Measurements from ENCODE around the gene IMMP2L. TPM values are rescaled to one million over a fixed set of nuclear protein-coding genes. Genes with fewer than 3 reads are reported as not detected.
A peak's percentile ranks its signal among the peaks of the same experiment; 100 is the strongest.

Gene IMMP2L
- total RNA-seq, 4 donors from 2014 or later = 13.5 to 23.7 (median 18.3) TPM

DNA sequence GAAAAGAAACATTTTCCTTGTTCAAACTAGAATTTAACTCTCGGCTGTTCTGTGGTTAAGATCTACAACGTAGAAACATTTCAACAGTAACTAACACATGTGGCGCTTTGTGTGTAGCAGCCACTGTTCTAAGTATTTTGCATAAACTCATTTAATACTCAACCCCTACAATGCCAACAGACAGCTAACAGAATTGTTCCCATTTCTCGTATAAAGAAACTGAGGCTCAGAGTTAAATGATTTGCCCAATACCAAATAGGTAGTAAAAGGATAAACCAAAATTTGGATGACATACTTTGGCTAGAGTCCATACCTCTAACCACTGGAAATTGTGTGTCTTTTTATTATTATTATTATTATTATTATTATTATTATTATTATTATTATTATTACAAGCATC lies 543.8 kb downstream of the IMMP2L start:
- Histone ChIP-seq H3K36me3 (no peaks in the 10 kb centered on the region), H3K4me3 (no peak overlapping the region), H3K27ac (no peak overlapping the region), H3K9me3 (no peaks in the 10 kb centered on the region), H3K4me1 (peaks cover 0 to 9% (median 2%) of the 10 kb centered on the region in 4 donors), H3K27me3 (no peaks in the 10 kb centered on the region)
- 93 to 98% methylated on average over 4 of the region's 4 CpGs for WGBS, 2 donors
- TF ChIP-seq EP300 (IDR thresholded peaks at IDR 0.05) = no peak
- no peak for TF ChIP-seq POLR2A (IDR thresholded peaks at IDR 0.05)
- TF ChIP-seq, protein P1, sequence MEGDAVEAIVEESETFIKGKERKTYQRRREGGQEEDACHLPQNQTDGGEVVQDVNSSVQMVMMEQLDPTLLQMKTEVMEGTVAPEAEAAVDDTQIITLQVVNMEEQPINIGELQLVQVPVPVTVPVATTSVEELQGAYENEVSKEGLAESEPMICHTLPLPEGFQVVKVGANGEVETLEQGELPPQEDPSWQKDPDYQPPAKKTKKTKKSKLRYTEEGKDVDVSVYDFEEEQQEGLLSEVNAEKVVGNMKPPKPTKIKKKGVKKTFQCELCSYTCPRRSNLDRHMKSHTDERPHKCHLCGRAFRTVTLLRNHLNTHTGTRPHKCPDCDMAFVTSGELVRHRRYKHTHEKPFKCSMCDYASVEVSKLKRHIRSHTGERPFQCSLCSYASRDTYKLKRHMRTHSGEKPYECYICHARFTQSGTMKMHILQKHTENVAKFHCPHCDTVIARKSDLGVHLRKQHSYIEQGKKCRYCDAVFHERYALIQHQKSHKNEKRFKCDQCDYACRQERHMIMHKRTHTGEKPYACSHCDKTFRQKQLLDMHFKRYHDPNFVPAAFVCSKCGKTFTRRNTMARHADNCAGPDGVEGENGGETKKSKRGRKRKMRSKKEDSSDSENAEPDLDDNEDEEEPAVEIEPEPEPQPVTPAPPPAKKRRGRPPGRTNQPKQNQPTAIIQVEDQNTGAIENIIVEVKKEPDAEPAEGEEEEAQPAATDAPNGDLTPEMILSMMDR (IDR thresholded peaks at IDR 0.05) = no peak
- DNase-seq (ENCODE audit: low spot score in 2 of 2) = no peak

DNA sequence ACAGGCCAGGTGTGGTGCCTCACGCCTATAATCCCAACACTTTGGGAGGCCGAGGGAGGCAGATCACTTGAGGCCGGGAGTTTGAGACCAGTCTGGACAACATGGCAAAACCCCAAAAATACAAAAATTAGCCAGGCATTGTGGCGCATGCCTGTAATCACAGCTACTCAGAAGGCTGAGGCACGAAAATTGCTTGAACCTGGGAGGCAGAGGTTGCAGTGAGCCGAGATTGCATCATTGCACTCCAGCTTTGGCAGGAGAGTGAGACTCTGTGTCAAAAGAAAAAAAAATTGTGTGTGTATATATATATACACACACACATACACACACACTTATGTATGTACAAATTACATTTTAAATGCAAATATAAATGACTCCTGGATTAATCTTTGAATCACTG lies 548.2 kb downstream of the IMMP2L start:
- Histone ChIP-seq H3K36me3 (no peaks in the 10 kb centered on the region), H3K27ac (peak overlapping the region in 1 of 4 donors; percentile 16), H3K4me1 (peaks cover 0 to 7% (median 0%) of the 10 kb centered on the region in 4 donors), H3K27me3 (no peaks in the 10 kb centered on the region), H3K4me3 (no peak overlapping the region), H3K9me3 (no peaks in the 10 kb centered on the region)
- 86 to 91% methylated on average over 6 of the region's 6 CpGs for WGBS, 2 donors
- TF ChIP-seq, protein P1 (IDR thresholded peaks at IDR 0.05) = no peak
- no peak for TF ChIP-seq POLR2A (IDR thresholded peaks at IDR 0.05)
- no peak for TF ChIP-seq EP300 (IDR thresholded peaks at IDR 0.05)
- DNase-seq (ENCODE audit: low spot score in 2 of 2) = no peak

DNA sequence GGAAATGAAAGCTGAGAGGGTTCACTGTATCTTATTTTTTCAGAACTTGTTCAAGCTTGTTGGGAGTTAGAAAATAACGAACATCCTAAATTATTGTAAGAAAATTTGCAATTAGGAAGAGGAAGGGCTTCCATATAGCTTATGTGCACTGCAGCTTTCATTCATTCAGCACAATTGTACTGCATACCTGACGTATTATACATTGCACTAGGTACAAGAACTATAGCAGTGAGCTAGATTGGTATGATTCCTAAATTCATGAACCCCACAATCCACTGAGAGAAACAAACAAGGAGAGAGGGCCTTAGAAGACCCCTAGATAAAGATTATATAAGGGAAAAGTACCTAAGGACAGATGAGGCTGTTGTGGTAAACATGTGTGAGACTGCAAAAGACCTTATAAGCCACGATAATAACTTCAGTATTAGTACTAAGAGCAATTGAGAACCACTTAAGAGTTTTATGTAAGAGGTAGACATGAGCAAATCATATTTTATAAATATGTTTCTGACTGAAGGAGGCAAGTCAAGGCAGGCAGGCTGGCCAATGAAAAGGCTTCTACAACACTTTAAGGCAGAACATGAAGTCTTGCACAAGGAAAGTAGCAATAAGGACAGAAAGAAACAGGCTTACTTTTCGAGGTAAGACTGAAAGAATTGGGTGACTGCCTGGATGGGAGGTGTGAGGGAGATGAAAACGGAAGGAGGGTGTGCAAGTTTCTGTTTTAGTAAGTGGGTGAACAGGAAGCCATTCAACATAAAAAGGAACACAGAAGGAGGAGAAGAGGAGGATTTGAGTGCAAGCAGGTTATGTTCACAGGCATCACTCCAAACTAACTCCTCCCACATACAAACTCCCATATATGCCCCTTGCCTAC lies 549.3 kb downstream of the IMMP2L start:
- DNase-seq (ENCODE audit: low spot score in 2 of 2) = no peak
- no peaks in the 10 kb centered on the region for H3K9me3 ChIP-seq
- H3K4me1 ChIP-seq = peaks cover 0 to 6% (median 0%) of the 10 kb centered on the region in 4 donors
- TF ChIP-seq POLR2A (IDR thresholded peaks at IDR 0.05) (no peak), EP300 (IDR thresholded peaks at IDR 0.05) (no peak)
- TF ChIP-seq, protein P1 (IDR thresholded peaks at IDR 0.05) = no peak
- H3K36me3 ChIP-seq = no peaks in the 10 kb centered on the region
- no peaks in the 10 kb centered on the region for H3K27me3 ChIP-seq
- H3K4me3 ChIP-seq = no peak overlapping the region
- no peak overlapping the region for H3K27ac ChIP-seq
- WGBS, 2 donors = 75 to 78% methylated on average over 5 of the region's 5 CpGs

DNA sequence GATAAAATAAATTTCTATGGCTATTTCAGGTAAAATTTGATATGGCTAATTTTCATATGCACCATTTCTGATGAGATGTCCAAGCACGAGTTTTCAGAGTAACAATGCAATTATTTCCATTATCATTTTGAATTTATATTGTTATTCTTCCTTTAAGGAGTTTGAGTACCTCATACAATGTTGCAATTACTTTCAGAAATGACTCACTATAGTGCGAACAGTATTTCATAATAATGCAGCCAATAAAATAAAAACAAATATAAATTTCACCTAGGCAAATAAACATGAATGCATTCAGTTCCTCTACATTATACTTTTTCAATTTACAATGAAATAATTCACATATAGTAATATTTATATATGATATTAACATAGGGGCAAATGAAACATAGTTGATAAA lies 550.1 kb downstream of the IMMP2L start:
- Histone ChIP-seq H3K4me1 (peaks cover 0 to 6% (median 0%) of the 10 kb centered on the region in 4 donors), H3K27me3 (no peaks in the 10 kb centered on the region), H3K36me3 (no peaks in the 10 kb centered on the region), H3K27ac (no peak overlapping the region), H3K4me3 (no peak overlapping the region), H3K9me3 (no peaks in the 10 kb centered on the region)
- 81 to 87% methylated on average over 2 of the region's 2 CpGs for WGBS, 2 donors
- no peak for TF ChIP-seq EP300 (IDR thresholded peaks at IDR 0.05)
- no peak for TF ChIP-seq POLR2A (IDR thresholded peaks at IDR 0.05)
- TF ChIP-seq, protein P1 (IDR thresholded peaks at IDR 0.05) = no peak
- DNase-seq (ENCODE audit: low spot score in 2 of 2) = no peak

DNA sequence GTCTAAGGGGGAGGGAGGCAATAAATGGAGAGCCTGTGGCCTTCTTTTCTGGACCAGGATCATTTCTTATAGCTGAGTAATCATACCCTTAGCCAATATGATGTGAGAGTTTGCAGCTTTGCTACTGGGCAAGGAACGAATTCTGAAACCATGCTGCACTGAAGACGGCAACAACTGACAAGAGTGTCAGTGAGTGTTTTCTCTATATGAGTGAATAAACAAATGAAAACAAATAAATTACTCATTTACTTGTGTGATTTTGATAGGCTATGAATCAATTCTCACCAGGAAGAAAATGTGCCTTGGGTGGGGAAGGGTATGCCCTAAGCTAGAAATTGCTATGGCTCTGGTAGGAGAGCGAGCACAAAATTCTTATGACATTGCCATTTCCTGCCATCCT lies 550.8 kb downstream of the IMMP2L start:
- Histone ChIP-seq H3K4me1 (peaks cover 0 to 6% (median 0%) of the 10 kb centered on the region in 4 donors), H3K4me3 (no peak overlapping the region), H3K27me3 (no peaks in the 10 kb centered on the region), H3K9me3 (no peaks in the 10 kb centered on the region), H3K36me3 (no peaks in the 10 kb centered on the region), H3K27ac (no peak overlapping the region)
- WGBS, 2 donors = 93 to 97% methylated on average over 3 of the region's 3 CpGs
- no peak for DNase-seq (ENCODE audit: low spot score in 2 of 2)
- TF ChIP-seq EP300 (IDR thresholded peaks at IDR 0.05) = no peak
